Measurements from ENCODE around the gene MARCHF10. TPM values are rescaled to one million over a fixed set of nuclear protein-coding genes. Genes with fewer than 3 reads are reported as not detected.
"Not testable (repeated sequence)": the region's sequence is repeated elsewhere in the genome, so short reads cannot be mapped to it uniquely, and the experiment has no call there.

The MARCHF10 gene
- total and polyA plus RNA-seq, 9 donors, result 0.09 to 1.1 (median 0.42) TPM

DNA sequence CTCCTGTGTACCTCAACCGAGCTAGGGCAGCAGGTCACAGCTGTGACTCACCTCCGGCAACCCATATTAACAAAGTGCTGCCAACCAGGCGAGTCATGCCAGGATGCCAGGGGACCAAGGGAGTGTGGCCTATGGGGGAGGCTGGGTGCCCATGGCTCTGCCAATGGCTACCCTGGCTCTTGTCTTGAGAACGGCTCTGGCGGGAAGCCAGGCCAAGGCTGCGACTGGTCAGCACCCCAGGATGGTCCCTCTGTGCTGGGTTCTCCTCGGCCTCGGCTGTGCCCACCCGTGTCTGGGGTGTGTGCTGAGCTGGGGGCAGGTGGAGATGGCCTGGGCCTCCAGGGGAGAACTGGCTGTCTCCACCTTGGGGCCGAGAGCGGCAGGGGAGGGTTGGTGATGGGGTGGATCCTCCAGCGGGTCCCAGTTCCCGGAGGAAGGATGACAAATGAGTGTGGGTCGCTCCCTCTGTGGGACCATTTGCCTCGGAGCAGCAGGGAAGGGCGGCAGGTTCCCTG is 104.8 kb downstream of the MARCHF10 start:
- H3K4me1 ChIP-seq (ENCODE audit: control insufficient read depth, insufficient read depth, low read length), result peaks cover 27% of the 10 kb centered on the region
- H3K36me3 ChIP-seq (ENCODE audit: control insufficient read depth, insufficient read depth, low read length), result no peaks in the 10 kb centered on the region
- WGBS (ENCODE audit: insufficient coverage), result 39% methylated on average over 15 of the region's 16 CpGs
- peaks cover 3% of the 10 kb centered on the region for H3K27me3 ChIP-seq (ENCODE audit: control insufficient read depth, insufficient read depth, low read length)
- H3K4me3 ChIP-seq (ENCODE audit: low read length), result no peak overlapping the region
- no peak for DNase-seq
- H3K27ac ChIP-seq (ENCODE audit: low read length), result no peak overlapping the region
- no peaks in the 10 kb centered on the region for H3K9me3 ChIP-seq (replicated peaks; ENCODE audit: control insufficient read depth, low read depth, low read length)

DNA sequence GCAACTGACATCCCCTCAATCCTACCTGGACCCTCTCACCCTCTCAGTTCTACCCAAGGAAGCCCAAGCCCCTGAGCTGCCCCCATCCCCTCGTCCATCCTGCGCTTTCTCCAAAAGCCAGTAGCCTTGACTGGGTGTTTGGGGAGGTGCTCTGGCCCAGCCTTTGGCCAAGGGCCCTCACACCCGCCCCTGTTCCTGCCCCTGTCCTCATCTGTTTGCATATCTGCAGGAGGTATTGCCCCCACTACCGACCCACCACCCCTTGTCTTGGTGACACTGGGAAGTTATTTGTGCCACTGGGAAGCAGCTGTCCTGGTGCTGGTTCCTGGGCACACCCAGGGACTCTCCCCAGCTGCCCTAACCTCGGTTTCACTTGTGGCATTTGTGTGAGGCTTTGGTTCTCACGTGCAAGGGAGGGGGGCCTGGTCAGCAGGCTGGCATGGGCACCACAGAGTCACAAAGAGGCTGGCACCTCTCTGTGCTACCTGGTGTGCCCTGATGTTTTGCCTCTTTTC is 105.3 kb downstream of the MARCHF10 start:
- no peak for DNase-seq
- Histone ChIP-seq H3K27me3 (ENCODE audit: control insufficient read depth, insufficient read depth, low read length) (peaks cover 3% of the 10 kb centered on the region), H3K4me1 (ENCODE audit: control insufficient read depth, insufficient read depth, low read length) (peaks cover 27% of the 10 kb centered on the region), H3K36me3 (ENCODE audit: control insufficient read depth, insufficient read depth, low read length) (no peaks in the 10 kb centered on the region), H3K9me3 (replicated peaks; ENCODE audit: control insufficient read depth, low read depth, low read length) (no peaks in the 10 kb centered on the region), H3K27ac (ENCODE audit: low read length) (no peak overlapping the region), H3K4me3 (ENCODE audit: low read length) (no peak overlapping the region)
- WGBS (ENCODE audit: insufficient coverage), result 86% methylated on average over 4 of the region's 6 CpGs

DNA sequence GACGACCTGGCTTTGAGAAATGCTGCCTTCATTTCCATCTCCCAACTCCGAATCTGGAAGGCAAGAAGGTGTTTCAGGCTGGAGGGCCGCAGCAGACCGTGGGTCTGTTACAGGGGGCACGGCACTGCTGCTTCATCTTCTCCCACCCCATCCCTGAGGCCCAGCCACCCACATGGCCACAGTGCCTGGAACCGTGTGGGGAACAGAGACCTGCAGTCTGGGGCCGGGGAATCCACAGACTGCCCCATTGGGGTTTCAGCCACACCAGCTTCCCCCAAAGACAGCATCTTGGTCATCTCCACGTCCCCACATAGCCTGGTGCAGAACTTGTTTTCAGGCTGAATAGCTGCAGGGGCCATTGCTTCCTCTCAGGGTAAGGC is 106.4 kb downstream of the MARCHF10 start:
- Histone ChIP-seq H3K27me3 (ENCODE audit: control insufficient read depth, insufficient read depth, low read length) (peaks cover 3% of the 10 kb centered on the region), H3K27ac (ENCODE audit: low read length) (no peak overlapping the region), H3K36me3 (ENCODE audit: control insufficient read depth, insufficient read depth, low read length) (no peaks in the 10 kb centered on the region), H3K9me3 (replicated peaks; ENCODE audit: control insufficient read depth, low read depth, low read length) (no peaks in the 10 kb centered on the region), H3K4me3 (ENCODE audit: low read length) (no peak overlapping the region), H3K4me1 (ENCODE audit: control insufficient read depth, insufficient read depth, low read length) (peaks cover 36% of the 10 kb centered on the region)
- 61% methylated on average over 6 of the region's 8 CpGs for WGBS (ENCODE audit: insufficient coverage)
- DNase-seq, result no peak

DNA sequence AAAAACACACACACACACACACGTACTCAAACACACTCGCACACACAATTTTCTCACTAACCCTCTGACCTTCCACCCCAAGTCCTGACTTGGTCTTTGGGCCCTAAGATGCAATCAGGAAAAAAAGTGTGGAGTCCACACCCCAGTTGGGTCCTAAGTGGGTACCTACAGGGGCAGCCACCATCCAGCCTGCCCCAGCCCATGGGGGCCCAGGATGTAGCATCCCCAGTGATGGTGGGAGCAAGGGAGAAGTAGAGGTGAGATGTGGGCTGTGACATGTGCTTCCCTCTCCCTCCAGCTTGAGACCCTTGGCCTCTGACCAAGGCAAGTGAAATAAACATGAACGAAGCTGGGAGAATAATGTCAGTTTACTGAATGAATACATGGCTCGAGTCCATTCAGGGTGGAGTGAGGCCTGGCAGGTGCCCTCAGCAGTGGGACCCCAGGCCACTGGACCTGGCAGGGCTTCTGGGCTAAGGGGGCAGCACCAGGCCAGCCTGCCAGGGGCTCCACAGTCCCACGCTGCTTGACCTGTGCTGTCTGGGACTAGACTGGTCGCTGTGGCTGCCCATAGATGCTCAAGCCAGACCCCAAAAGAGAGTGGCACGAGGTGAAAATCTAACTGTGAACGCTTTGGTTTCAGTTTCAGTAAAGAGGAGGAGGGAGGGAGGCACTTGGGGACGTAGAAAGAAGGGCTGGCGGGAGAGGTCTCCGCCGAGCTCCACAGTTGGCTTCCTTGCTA is 107.0 kb downstream of the MARCHF10 start:
- Histone ChIP-seq H3K4me1 (ENCODE audit: control insufficient read depth, insufficient read depth, low read length) (peaks cover 38% of the 10 kb centered on the region), H3K27me3 (ENCODE audit: control insufficient read depth, insufficient read depth, low read length) (peaks cover 3% of the 10 kb centered on the region), H3K4me3 (ENCODE audit: low read length) (no peak overlapping the region), H3K36me3 (ENCODE audit: control insufficient read depth, insufficient read depth, low read length) (no peaks in the 10 kb centered on the region), H3K9me3 (replicated peaks; ENCODE audit: control insufficient read depth, low read depth, low read length) (no peaks in the 10 kb centered on the region), H3K27ac (ENCODE audit: low read length) (no peak overlapping the region)
- 51% methylated on average over 12 of the region's 12 CpGs for WGBS (ENCODE audit: insufficient coverage)
- DNase-seq, result no peak

DNA sequence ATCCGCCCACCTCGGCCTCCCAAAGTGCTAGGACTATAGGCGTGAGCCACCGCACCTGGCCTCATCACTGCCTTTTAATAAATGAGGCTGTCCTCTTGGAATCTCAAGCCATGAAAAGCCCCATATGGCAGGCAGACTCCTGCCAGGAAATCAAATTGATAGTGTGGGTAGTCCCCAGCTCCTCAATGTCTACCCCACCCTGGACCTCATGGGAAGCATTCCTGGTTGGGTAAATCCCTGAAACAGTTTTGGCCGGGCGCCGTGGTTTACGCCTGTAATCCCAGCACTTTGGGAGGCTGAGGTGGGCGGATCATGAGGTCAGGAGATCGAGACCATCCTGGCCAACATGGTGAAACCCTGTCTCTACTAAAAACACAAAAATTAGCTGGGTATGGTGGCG is 109.7 kb downstream of the MARCHF10 start:
- not testable (repeated sequence) for H3K36me3 ChIP-seq (ENCODE audit: control insufficient read depth, insufficient read depth, low read length); H3K27ac ChIP-seq (ENCODE audit: low read length); H3K4me3 ChIP-seq (ENCODE audit: low read length); H3K27me3 ChIP-seq (ENCODE audit: control insufficient read depth, insufficient read depth, low read length); H3K9me3 ChIP-seq (replicated peaks; ENCODE audit: control insufficient read depth, low read depth, low read length); DNase-seq
- WGBS (ENCODE audit: insufficient coverage), result 61% methylated on average over 2 of the region's 11 CpGs
- peaks cover 19% of the 10 kb centered on the region for H3K4me1 ChIP-seq (ENCODE audit: control insufficient read depth, insufficient read depth, low read length)

DNA sequence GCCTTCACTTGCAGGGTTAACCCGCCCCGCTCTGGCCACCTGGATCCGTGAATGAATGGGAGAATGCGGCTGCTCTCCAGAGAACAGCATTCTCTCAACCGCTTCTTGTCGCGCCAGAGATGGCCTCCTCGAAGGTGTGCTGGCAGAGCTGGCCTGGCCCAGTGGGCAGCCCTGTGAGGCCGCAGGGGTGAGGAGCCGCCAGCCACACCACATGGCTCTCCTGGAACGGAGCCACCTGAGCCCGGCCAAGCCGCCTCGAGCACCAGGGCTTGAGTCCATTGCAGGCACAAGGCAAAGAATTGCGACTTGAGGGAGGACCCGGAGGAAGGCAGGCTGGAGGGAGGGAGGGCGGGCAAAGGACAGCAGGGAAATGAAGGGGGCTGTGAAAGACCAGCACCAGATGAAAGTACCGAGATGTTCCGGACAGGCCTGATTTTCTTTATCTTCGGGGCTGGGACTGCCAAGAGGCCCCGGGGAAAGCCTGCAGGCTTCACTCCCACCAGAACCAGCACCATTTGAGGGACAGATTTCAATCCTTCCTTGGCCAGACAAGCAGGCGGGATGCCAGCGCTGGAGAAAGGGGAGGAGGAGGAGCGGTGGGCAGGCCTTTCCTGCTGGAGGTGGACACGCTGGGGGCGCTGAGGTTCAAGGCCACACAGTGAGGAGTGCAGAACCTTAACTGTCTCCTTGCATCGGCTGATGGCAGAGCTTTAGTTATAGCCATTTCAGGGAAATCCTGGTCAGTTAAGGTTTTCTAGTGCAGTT is 111.2 kb downstream of the MARCHF10 start:
- Histone ChIP-seq H3K9me3 (replicated peaks; ENCODE audit: control insufficient read depth, low read depth, low read length) (no peaks in the 10 kb centered on the region), H3K4me3 (ENCODE audit: low read length) (no peak overlapping the region), H3K36me3 (ENCODE audit: control insufficient read depth, insufficient read depth, low read length) (peaks cover 7% of the 10 kb centered on the region), H3K4me1 (ENCODE audit: control insufficient read depth, insufficient read depth, low read length) (peaks cover 17% of the 10 kb centered on the region), H3K27me3 (ENCODE audit: control insufficient read depth, insufficient read depth, low read length) (no peaks in the 10 kb centered on the region), H3K27ac (ENCODE audit: low read length) (no peak overlapping the region)
- DNase-seq, result no peak
- WGBS (ENCODE audit: insufficient coverage), result 44% methylated on average over 24 of the region's 27 CpGs

DNA sequence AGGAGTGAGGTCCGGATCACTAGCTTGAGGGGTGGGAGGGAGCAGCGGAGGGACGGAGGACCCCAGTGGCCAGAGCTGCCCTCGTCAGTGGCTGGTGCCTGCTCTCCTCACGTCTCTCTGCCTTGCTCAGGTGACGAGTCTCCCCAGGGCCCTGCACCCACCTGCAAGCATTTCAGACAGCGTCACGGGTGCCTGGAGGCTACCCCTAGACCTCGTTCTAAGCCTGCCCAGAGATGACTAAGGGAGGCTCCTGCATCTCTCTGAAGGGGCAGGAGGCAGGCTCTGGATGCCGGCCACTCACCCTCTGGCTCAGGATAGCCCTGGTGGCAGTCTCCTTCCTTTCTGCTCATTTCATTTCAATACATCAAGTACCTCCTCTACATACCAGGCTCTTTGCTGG is 111.9 kb downstream of the MARCHF10 start:
- no peak for DNase-seq
- Histone ChIP-seq H3K4me1 (ENCODE audit: control insufficient read depth, insufficient read depth, low read length) (peaks cover 17% of the 10 kb centered on the region), H3K9me3 (replicated peaks; ENCODE audit: control insufficient read depth, low read depth, low read length) (no peaks in the 10 kb centered on the region), H3K27me3 (ENCODE audit: control insufficient read depth, insufficient read depth, low read length) (no peaks in the 10 kb centered on the region), H3K27ac (ENCODE audit: low read length) (no peak overlapping the region), H3K36me3 (ENCODE audit: control insufficient read depth, insufficient read depth, low read length) (peaks cover 10% of the 10 kb centered on the region), H3K4me3 (ENCODE audit: low read length) (no peak overlapping the region)
- 85% methylated on average over 10 of the region's 10 CpGs for WGBS (ENCODE audit: insufficient coverage)

DNA sequence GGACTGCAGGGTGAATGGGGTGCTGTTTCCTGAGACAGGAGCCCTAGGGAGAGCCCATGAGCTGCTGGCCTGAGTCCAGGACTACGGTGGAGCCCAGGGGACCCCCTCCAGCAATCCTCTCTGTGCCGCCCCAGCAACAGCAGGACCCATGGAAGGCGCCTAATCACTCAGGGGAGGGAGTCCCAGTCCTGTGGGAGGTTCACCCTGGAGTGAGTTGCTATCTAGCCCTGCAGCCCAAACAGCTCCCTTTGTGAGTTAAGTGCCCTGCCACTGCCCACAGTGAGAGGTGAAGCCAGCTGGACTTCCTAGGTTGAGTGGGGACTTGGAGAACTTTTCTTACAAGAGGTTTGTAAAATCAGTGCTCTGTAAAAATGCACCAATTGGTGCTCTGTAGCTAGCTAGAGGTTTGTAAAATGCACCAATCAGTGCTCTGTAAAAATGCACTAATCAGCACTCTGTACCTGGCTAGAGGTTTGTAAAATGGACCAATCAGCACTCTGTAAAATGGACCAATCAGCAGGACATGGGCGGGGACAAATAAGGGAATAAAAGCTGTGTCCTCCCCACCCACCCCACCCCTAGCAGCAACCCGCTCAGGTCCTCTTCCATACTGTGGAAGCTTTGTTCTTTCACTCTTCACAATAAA is 112.9 kb downstream of the MARCHF10 start:
- not testable (repeated sequence) for H3K4me3 ChIP-seq (ENCODE audit: low read length); H3K27me3 ChIP-seq (ENCODE audit: control insufficient read depth, insufficient read depth, low read length); H3K9me3 ChIP-seq (replicated peaks; ENCODE audit: control insufficient read depth, low read depth, low read length); DNase-seq
- Histone ChIP-seq H3K4me1 (ENCODE audit: control insufficient read depth, insufficient read depth, low read length) (peaks cover 17% of the 10 kb centered on the region), H3K27ac (ENCODE audit: low read length) (peak overlapping the region; percentile 69), H3K36me3 (ENCODE audit: control insufficient read depth, insufficient read depth, low read length) (peaks cover 14% of the 10 kb centered on the region)
- 89% methylated on average over 3 of the region's 5 CpGs for WGBS (ENCODE audit: insufficient coverage)

DNA sequence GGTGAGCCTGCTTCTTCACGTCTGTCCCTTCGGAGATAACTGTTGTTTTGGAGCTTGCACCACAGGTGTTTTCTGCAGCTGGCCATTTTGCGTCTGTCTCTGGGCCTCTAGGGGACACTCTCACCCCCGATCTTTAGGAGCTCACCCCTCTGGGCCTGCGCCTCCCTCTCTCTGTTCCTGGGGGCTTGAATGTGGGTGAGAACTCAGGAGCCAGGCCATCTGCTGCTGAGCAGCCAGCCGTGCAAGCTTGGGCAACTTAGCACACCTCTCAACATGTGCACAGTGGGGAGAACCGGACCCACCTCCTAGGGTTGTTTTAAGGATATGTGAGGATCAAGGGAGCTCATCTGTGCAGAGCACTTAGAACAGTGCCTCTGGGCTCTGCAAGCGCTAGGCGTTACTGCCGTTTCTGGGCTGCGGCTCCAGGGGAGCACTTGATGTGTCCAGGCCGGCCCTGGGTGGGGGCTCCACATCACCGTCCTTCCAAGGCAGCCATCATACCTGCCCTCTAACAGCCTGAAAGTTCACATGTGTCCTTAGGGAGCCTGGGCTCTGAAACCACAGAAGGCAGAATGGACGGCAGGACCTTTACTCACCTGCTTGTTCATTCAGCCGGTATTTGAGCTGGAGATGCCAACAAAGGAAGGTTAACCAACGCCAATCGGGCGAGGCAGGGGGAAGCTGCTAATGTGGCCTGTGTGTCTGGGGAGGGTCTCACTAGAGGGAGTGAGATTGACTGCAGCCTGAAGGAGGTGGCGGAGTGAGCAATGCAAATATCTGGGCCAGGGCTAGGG is 114.3 kb downstream of the MARCHF10 start:
- no peak for DNase-seq
- H3K27me3 ChIP-seq (ENCODE audit: control insufficient read depth, insufficient read depth, low read length), result no peaks in the 10 kb centered on the region
- no peak overlapping the region for H3K4me3 ChIP-seq (ENCODE audit: low read length)
- no peaks in the 10 kb centered on the region for H3K9me3 ChIP-seq (replicated peaks; ENCODE audit: control insufficient read depth, low read depth, low read length)
- peak overlapping the region; percentile 69 for H3K27ac ChIP-seq (ENCODE audit: low read length)
- H3K36me3 ChIP-seq (ENCODE audit: control insufficient read depth, insufficient read depth, low read length), result peaks cover 20% of the 10 kb centered on the region
- 52% methylated on average over 14 of the region's 19 CpGs for WGBS (ENCODE audit: insufficient coverage)
- H3K4me1 ChIP-seq (ENCODE audit: control insufficient read depth, insufficient read depth, low read length), result peaks cover 18% of the 10 kb centered on the region

Data from muscle of leg (tissue), 11 donors.